Measurements from ENCODE around the gene NIPBL.

DNA sequence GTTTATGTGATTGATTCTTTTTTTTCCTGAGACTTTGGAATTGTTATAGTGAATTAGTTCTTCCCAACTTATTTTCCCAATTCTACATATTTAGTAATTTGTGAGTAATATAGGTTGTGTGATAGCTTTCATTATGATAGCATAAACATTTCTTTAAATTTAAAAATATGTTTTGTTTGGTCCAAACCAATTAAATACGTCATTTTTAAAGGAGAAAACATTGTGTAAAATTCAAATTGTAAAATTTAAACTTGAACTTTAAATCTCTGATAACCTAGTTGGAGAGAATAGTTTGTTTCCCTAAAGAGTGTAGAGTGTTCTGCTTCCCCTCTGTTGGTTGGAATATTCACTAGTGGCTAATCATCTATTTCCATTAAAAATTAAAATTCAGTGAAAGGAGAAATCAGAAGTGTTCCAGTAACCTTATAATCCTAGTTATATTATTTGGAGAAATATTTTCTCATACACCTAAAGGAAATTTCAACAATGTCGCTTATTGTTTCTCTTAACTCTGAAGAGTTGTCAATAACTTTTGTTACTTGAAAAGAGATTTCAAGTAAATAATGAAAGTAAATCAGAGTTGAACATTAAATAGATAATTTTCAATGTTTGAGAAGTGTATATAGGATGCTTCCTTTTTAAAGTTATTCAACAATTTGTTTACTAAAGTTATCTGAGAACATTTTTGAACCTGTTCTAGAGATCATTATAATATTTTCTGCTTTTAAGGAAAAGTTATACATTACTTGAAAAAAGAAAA, 2.9 kb downstream of the NIPBL start:
- TF ChIP-seq GATA2 (IDR thresholded peaks at IDR 0.05; ENCODE audit: low read depth, low read length), result no peak
- no peak for TF ChIP-seq GATA3 (IDR thresholded peaks at IDR 0.05; ENCODE audit: low read depth, low read length)

Data from SH-SY5Y (cell line).